NT2/D1 (cell line): ENCODE measurements around the gene RMRP.

Source experiments
- YY1 ChIP-seq: IDR thresholded peaks from 2 replicates; pipeline ENCODE4 v1.6.1; 2011; ENCODE audit not compliant: insufficient read length, insufficient read depth
- ZNF274 ChIP-seq: IDR thresholded peaks from 2 replicates; pipeline ENCODE4 v1.6.1; 2011; ENCODE audit warnings: mild to moderate bottlenecking, low read depth, low read length

GRCh38 chr9:35611230-35611797 is 46.5 kb downstream of the RMRP start:
- TF ChIP-seq ZNF274 (no peak), YY1 (no peak)
